CD4-positive, alpha-beta T cell treated with Interleukin-2 at 100 ng/mL for 4 hours (primary cell): Measurements from ENCODE around the gene ZMYND8.
"Not testable (repeated sequence)": the region's sequence is repeated elsewhere in the genome, so short reads cannot be mapped to it uniquely, and the experiment has no call there.

Source experiments
- DNase-seq: peaks from one replicate; pipeline ENCODE4 v3.0.0-alpha.2; 2020; ENCODE audit warnings: low spot score

The ZMYND8 gene

GRCh38 chr20:47246061-47246777 lies 110.3 kb downstream of the ZMYND8 start:
- no peak for DNase-seq

DNA sequence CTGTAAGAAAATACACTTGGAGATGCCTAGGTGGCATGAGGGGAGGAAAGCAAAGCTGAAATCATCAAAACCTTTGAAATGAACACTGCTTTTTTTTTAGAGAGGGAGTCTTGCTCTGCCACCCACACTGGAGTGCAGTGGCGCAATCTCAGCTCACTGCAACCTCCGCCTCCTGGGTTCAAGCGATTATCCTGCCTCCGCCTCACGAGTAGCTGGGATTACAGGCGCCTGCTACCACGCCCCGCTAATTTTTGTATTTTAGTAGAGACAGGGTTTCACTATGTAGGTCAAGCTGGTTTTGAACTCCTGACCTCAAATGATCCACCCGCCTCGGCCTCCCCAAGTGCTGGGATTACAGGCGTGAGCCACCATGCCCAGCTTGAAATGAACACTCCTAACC lies 111.3 kb downstream of the ZMYND8 start:
- DNase-seq: not testable (repeated sequence)

GRCh38 chr20:47244451-47244850 lies 112.0 kb downstream of the ZMYND8 start:
- DNase-seq: no peak

- DNase-seq: no peak
These were observed 112.8 kb downstream of the ZMYND8 start for GRCh38 chr20:47243532-47244305.

- no peak for DNase-seq
These were observed 113.5 kb downstream of the ZMYND8 start for GRCh38 chr20:47243003-47243402.

DNA sequence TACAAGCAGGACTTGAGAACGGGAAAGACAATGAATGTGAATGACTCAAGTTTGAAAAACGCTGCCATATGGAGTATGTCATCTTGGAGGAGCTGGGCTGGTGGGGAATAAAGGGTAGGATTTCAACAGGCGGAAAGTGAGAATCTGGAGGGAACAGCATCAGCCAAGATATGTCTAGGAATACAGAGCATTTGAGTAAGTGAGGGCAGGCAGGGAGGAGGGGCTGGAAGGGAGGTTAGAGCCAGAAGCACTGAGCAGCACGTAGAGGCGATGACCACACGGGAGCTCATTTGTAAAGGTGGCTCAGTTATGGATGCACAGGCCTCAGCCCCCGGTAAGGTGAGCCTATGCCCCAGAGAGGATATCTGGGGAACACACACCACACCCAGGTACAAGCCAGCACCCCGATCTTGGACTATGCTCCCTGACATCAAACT lies 115.1 kb downstream of the ZMYND8 start:
- DNase-seq: no peak

GRCh38 chr20:47240096-47240495 lies 116.4 kb downstream of the ZMYND8 start:
- DNase-seq: not testable (repeated sequence)

- DNase-seq: no peak
These were observed 116.8 kb downstream of the ZMYND8 start for GRCh38 chr20:47239719-47240067.

DNA sequence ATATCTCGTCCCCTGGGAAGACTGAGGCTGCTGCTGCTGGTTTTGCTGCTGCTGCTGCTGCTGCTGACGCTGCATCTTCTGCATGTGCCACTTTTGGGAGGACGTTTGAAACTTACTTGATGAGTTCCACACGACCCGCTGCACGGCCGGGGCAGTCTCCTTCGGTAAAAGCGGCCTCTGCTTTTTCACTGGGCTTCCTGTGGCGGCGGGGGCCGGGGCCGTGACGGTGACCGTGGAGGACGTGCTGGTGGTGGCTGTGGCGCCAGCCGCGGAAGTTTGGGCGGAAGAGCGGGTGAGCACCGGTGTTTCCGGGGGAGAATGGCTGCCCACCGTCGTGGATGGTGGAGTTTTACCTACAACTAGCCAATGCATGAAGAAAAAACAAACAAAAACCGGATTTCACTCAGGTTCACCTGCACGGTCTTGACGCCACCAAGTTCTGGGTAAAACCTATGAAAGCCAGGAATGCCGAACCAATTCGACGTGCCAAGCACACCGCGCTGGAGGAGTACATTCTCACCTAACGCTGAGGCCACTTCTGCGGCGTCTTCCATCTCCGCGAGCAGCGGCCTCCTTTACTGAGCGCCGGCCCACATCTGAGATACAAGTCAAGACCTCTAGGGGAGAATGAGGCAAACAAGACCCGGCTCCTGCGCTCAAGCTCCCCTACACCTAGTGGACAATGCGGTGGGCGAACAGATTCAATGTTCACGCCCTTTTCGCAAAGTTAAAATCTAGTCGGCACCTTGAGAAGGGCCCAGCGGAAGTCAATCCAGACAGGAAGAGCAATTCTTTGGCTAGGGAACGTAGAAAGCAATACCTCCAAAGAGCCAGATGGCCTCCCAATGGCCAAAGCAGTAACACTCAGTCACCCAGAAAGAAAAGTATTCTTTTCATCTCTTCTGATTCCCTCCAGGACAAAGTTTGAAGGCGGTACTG lies 117.5 kb downstream of the ZMYND8 start:
- DNase-seq: no peak

DNA sequence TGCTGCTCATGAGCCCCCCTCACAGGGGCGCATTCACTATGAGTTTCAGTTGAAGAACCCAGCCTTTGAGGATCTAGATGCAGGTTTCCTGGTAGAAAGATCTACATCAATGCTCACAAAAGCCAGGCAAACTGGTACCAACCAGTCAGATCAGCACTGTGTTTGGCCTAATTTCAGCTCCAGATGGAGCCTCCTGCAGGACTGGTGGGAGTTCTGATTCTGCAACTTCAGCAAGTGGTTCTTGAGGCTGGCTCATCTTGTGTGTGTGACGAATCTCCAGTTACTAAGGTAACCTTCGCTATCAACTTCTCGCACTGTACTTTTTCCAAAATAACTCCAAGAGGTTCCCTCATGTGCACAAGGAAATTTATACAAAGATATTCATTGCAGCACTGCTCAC lies 118.8 kb downstream of the ZMYND8 start:
- no peak for DNase-seq

GRCh38 chr20:47236639-47236900 lies 119.9 kb downstream of the ZMYND8 start:
- DNase-seq: no peak

DNA sequence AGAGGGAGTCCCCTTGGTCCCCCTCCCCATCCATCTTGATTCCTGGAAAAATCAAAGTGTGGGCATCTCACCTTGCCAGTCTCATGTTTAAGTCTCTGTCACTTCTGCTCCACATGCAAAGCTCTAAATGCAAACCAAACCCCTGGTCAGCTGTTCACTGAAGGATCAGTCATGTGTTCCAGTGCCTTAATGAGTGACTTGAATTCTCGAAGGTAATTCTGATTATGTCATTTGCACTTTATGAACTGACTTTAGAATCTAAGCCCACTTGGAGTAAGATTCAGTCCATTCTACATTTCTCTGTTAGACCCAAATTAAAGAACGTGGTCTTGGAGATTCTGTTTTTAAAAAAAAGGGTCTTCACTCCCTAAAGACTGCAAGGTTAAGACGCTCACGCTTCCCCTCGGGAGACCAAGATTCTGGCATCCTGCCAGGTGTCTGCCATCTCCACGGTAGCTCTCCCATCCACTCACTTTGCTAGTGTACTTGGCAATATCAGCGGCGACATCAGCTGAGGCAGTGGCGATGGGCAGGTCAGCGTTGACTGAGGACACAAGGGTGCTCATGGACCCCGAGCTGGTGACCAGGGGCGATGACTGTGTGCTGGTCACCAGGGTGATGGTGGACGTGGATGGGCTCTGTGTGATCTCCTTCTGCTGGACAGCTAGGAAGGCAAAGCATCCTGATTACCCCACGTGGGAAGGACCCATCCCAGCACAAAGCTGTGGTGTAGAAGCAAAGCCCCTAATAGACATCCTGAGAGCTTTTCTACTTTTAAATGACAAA lies 120.5 kb downstream of the ZMYND8 start:
- no peak for DNase-seq

- DNase-seq: no peak
These were observed 121.4 kb downstream of the ZMYND8 start for GRCh38 chr20:47235111-47235510.

DNA sequence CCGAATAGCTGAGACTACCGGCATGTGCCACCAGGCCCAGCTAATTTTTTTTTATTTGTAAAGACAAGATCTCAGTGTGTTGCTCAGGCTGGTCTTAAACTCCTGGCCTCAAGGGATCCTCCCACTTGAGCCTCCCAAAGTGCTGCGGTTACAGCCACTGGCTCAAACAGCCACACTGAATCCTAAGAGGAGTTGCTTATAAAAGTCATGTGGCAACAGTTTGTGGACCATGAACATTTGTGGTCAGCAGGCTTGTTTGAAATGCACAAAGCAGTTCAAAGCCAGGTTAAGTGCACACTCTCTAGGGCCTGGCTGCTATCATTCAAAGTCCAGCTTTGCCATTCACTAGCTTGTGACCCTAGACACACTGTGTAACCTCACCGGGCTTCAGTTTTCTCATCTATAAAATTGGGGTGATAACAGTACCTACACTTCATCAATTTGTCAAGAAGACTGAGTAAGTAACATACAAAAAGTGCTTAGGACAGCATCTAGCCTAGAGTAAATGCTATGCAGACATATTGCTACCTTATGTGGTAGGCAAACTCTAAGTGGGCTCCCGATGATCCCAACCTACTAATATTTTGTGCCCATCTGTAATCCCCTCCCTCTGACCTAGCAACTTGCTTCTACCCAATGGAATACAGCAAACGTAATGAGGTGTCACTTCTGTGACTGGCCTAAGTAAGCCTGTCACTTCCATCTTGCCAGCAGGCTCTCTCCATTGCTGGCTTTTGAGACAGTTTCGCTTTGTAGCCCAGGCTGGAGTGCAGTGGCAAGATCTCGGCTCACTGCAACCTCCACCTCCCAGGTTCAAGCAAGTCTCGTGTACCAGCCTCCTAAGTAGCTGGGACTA lies 122.9 kb downstream of the ZMYND8 start:
- no peak for DNase-seq

GRCh38 chr20:47232518-47232917 lies 124.0 kb downstream of the ZMYND8 start:
- no peak for DNase-seq

- DNase-seq: no peak
These were observed 125.0 kb downstream of the ZMYND8 start for GRCh38 chr20:47231382-47232039.

- no peak for DNase-seq
These were observed 125.7 kb downstream of the ZMYND8 start for GRCh38 chr20:47230811-47231256.

DNA sequence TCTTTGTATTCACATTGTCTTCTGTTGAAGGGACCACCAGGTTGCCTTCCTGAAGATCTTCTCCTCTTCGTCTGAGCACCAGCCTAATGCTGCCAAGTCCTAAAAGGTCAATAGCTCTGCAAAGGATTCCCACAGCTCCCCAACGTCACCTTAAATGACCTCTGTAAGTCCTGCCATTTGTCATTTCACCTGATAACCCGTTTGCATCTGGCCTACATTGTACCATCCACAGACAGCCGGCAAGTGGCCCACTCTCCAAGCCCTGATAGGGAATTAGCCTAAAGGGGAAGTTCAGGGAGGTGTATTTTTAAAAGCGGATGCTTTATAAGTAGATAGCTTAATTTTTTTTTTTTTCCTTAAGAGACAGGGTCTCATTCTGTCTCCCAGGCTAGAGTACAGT lies 127.8 kb downstream of the ZMYND8 start:
- no peak for DNase-seq

DNA sequence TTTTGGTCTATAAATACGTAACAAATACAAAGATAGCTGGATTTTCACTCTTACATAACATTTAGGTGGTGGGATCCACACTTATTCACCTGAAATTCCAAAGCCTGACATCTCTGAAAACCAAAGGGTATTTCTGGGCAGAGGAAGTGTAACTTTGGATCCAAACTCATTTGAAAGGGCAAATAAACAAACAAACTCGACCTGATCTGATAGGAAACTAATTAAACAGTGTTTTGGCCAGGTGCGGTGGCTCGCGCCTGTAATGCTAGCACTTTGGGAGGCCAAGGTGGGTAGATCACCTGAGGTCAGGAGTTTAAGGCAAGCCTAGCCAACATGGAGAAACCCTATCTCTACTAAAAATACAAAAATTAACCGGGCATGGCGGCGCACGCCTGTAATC lies 128.9 kb downstream of the ZMYND8 start:
- no peak for DNase-seq

- no peak for DNase-seq
These were observed 129.4 kb downstream of the ZMYND8 start for GRCh38 chr20:47227119-47227518.
